ENCODE data around the gene APC2.
"Not testable (repeated sequence)": the region's sequence is repeated elsewhere in the genome, so short reads cannot be mapped to it uniquely, and the experiment has no call there.

The APC2 gene

GRCh38 chr19:1514295-1514661, 64.4 kb downstream of the APC2 start:
- no peak for DNase-seq

GRCh38 chr19:1514986-1515721, 65.2 kb downstream of the APC2 start:
- DNase-seq: no peak

GRCh38 chr19:1516395-1516753, 66.5 kb downstream of the APC2 start:
- no peak for DNase-seq

- DNase-seq: no peak
Observed at GRCh38 chr19:1518471-1518870, 68.5 kb downstream of the APC2 start.

GRCh38 chr19:1519802-1520201, 69.9 kb downstream of the APC2 start:
- not testable (repeated sequence) for DNase-seq

GRCh38 chr19:1520203-1520780, 70.4 kb downstream of the APC2 start:
- no peak for DNase-seq

GRCh38 chr19:1521636-1522035, 71.7 kb downstream of the APC2 start:
- no peak for DNase-seq

GRCh38 chr19:1522061-1522460, 72.1 kb downstream of the APC2 start:
- no peak for DNase-seq

- no peak for DNase-seq
Observed at GRCh38 chr19:1522838-1523237, 72.9 kb downstream of the APC2 start.

Data from activated CD4-positive, alpha-beta T cell treated with anti-CD3 and anti-CD28 coated beads, Interleukin-2, amount 50 U/mL, for 4 hours (primary cell).